MCF 10A (cell line): ENCODE data around the gene UBQLN2. TPM values are rescaled to one million over a fixed set of nuclear protein-coding genes. Genes with fewer than 3 reads are reported as not detected.

Source experiments
- BruUV-seq: library from RNA; stranded (reverse); fragments of 400-500 nt; replicated peaks from 2 replicates; lab custom pipeline; 2021; lab: Mats Ljungman, UMichigan
- CTCF ChIA-PET: fragments of 300-600 bp; sonication (Branson Sonifier 250); formaldehyde crosslinking; extraction: SDS; loops from one replicate; lab custom pipeline; 2021; ENCODE audit warnings: antibody characterized with exemption, inconsistent platforms; lab: Yijun Ruan, JAX
- POLR2A ChIA-PET: fragments of 300-600, 350-650 bp; sonication (Branson Sonifier 250); formaldehyde crosslinking; extraction: SDS; loops from one replicate; lab custom pipeline; 2020; ENCODE audit warnings: antibody characterized with exemption, inconsistent platforms; lab: Yijun Ruan, JAX
- DNase-seq: peaks from one replicate; pipeline ENCODE4 v3.0.0-alpha.2; 2018; ENCODE audit not compliant: unreplicated experiment
- H3K27ac Mint-ChIP-seq: one replicate; pipeline ENCODE4 v1.8.0; 2022; ENCODE audit warnings: mild to moderate bottlenecking, low read depth, mixed read lengths; ENCODE audit not compliant: unreplicated experiment
- H3K27me3 Mint-ChIP-seq: one replicate; pipeline ENCODE4 v1.8.0; 2022; ENCODE audit warnings: mixed read lengths; ENCODE audit not compliant: insufficient read depth, unreplicated experiment
- H3K36me3 Mint-ChIP-seq: one replicate; pipeline ENCODE4 v1.8.0; 2022; ENCODE audit warnings: mild to moderate bottlenecking, moderate library complexity, mixed read lengths; ENCODE audit not compliant: insufficient read depth, unreplicated experiment
- H3K4me1 Mint-ChIP-seq: one replicate; pipeline ENCODE4 v1.8.0; 2022; ENCODE audit warnings: mixed read lengths; ENCODE audit not compliant: insufficient read depth, unreplicated experiment
- H3K4me3 Mint-ChIP-seq: one replicate; pipeline ENCODE4 v1.8.0; 2022; ENCODE audit warnings: mild to moderate bottlenecking, moderate library complexity, mixed read lengths; ENCODE audit not compliant: unreplicated experiment
- H3K9me3 Mint-ChIP-seq: one replicate; pipeline ENCODE4 v1.8.0; 2022; ENCODE audit warnings: mixed read lengths; ENCODE audit not compliant: unreplicated experiment
- CTCF ChIP-seq: fragments of 200-600 bp; IDR thresholded peaks from one replicate; pipeline ENCODE4 v1.8.0; 2022; ENCODE audit warnings: antibody characterized with exemption, mild to moderate bottlenecking; ENCODE audit not compliant: unreplicated experiment
- intact Hi-C: fragments of 100-400 bp; cut with micrococcal nuclease; formaldehyde crosslinking; loops from 2 replicates; pipeline ENCODE4 v1.14.1; 2022
- total RNA-seq: library from RNA; stranded (reverse); gene quantifications from 2 replicates; pipeline ENCODE4 v1.2.3, GENCODE V29; 2022

Gene UBQLN2
- total RNA-seq, 1 experiment from 2014 or later: 18.0 TPM

- ChIA-PET POLR2A (no interaction called here), CTCF (interaction anchor here (0.6 kb wide), 1 partner anchor 691 kb away, joined by 3 read pairs; no protein-coding TSS in a partner anchor)
- intact Hi-C loops: no loop called here
- peaks cover 55% of the 10 kb centered on the region for H3K27me3 Mint-ChIP-seq
- H3K4me3 Mint-ChIP-seq: no peak overlapping the region
- no TSS peak for BruUV-seq
- no peak for TF ChIP-seq CTCF
- no peaks in the 10 kb centered on the region for H3K9me3 Mint-ChIP-seq
- no peaks in the 10 kb centered on the region for H3K36me3 Mint-ChIP-seq
- H3K27ac Mint-ChIP-seq: no peak overlapping the region
- no peaks in the 10 kb centered on the region for H3K4me1 Mint-ChIP-seq
- DNase-seq: no peak
These were observed 36.7 kb downstream of the UBQLN2 start for GRCh38 chrX:56600141-56600540.

GRCh38 chrX:56600987-56601386 is 37.6 kb downstream of the UBQLN2 start:
- Mint-ChIP-seq H3K36me3 (no peaks in the 10 kb centered on the region), H3K9me3 (peaks cover 2% of the 10 kb centered on the region)
- CTCF ChIA-PET: interaction anchor here (0.6 kb wide), 1 partner anchor 462 kb away, joined by 3 read pairs; no protein-coding TSS in a partner anchor

GRCh38 chrX:56615282-56615681 is 51.9 kb downstream of the UBQLN2 start:
- no TSS peak for BruUV-seq
- H3K4me1 Mint-ChIP-seq: no peaks in the 10 kb centered on the region
- H3K4me3 Mint-ChIP-seq: no peak overlapping the region
- ChIA-PET POLR2A (no interaction called here), CTCF (no interaction called here)
- intact Hi-C loops: no loop called here
- H3K27me3 Mint-ChIP-seq: peaks cover 68% of the 10 kb centered on the region
- no peak overlapping the region for H3K27ac Mint-ChIP-seq
- DNase-seq: no peak
- no peak for TF ChIP-seq CTCF
- H3K36me3 Mint-ChIP-seq: no peaks in the 10 kb centered on the region
- no peaks in the 10 kb centered on the region for H3K9me3 Mint-ChIP-seq

More at GRCh38 chrX:56600987-56601386, 37.6 kb downstream of the UBQLN2 start:
- intact Hi-C loops: no loop called here
- no peak for TF ChIP-seq CTCF
- Mint-ChIP-seq H3K4me1 (no peaks in the 10 kb centered on the region), H3K27ac (no peak overlapping the region), H3K4me3 (no peak overlapping the region), H3K27me3 (peaks cover 55% of the 10 kb centered on the region)
- POLR2A ChIA-PET: no interaction called here
- BruUV-seq: no TSS peak
- no peak for DNase-seq

Other genes starting within 250 kb of the UBQLN2 start
- 54.0 and 66.4 TPM in 2 replicates for gene NBDY, start 165.6 kb downstream of the UBQLN2 start, total RNA-seq